Activated CD8-positive, alpha-beta memory T cell treated with anti-CD3 and anti-CD28 coated beads for 1 hour (primary cell): Measurements from ENCODE around the gene CBFB.
"Not testable (repeated sequence)": the region's sequence is repeated elsewhere in the genome, so short reads cannot be mapped to it uniquely, and the experiment has no call there.

Experiments used
- DNase-seq, 2 donors: peaks; one replicate each; pipeline ENCODE4 v3.0.0-alpha.2; 2020; ENCODE audit warnings: low read depth in 1 of 2; ENCODE audit errors: extremely low read depth in 1 of 2

The CBFB gene

GRCh38 chr16:67117716-67118115, 88.8 kb downstream of the CBFB start:
- no peak for DNase-seq

GRCh38 chr16:67120025-67120424, 91.1 kb downstream of the CBFB start:
- DNase-seq = no peak

- not testable (repeated sequence) for DNase-seq
Measured at GRCh38 chr16:67122799-67123198, 93.8 kb downstream of the CBFB start.

- DNase-seq = no peak
Measured at GRCh38 chr16:67128417-67128816, 99.5 kb downstream of the CBFB start.

- DNase-seq = no peak
Measured at GRCh38 chr16:67128887-67129286, 99.9 kb downstream of the CBFB start.

GRCh38 chr16:67129422-67129821, 100.5 kb downstream of the CBFB start:
- DNase-seq = no peak

GRCh38 chr16:67137605-67138004, 108.7 kb downstream of the CBFB start:
- no peak for DNase-seq

- no peak for DNase-seq
Measured at GRCh38 chr16:67141391-67141790, 112.4 kb downstream of the CBFB start.

GRCh38 chr16:67142342-67142741, 113.4 kb downstream of the CBFB start:
- DNase-seq = no peak

GRCh38 chr16:67144943-67145342, 116.0 kb downstream of the CBFB start:
- no peak for DNase-seq

GRCh38 chr16:67145746-67146145, 116.8 kb downstream of the CBFB start:
- DNase-seq = no peak

- no peak for DNase-seq
Measured at GRCh38 chr16:67146523-67147357, 117.8 kb downstream of the CBFB start.

GRCh38 chr16:67147437-67148140, 118.6 kb downstream of the CBFB start:
- no peak for DNase-seq

GRCh38 chr16:67148221-67148620, 119.3 kb downstream of the CBFB start:
- no peak for DNase-seq

- DNase-seq = no peak
Measured at GRCh38 chr16:67148656-67149275, 119.8 kb downstream of the CBFB start.

GRCh38 chr16:67149276-67150046, 120.5 kb downstream of the CBFB start:
- no peak for DNase-seq

- DNase-seq = no peak
Measured at GRCh38 chr16:67150047-67150832, 121.3 kb downstream of the CBFB start.
